Measurements from ENCODE around the gene TMEM86A. TPM values are rescaled to one million over a fixed set of nuclear protein-coding genes. Genes with fewer than 3 reads are reported as not detected.

Gene TMEM86A
- total RNA-seq, 2 experiments from 2014 or later, result 8.0 to 8.5 TPM

GRCh38 chr11:18752502-18752901, 53.9 kb downstream of the TMEM86A start:
- no peaks in the 10 kb centered on the region for H3K4me1 Mint-ChIP-seq (ENCODE audit: low read depth)
- no peak overlapping the region for H3K27ac Mint-ChIP-seq
- H3K36me3 Mint-ChIP-seq (ENCODE audit: low read depth), result no peaks in the 10 kb centered on the region
- ATAC-seq (ENCODE audit: poor library complexity) (no peak), DNase-seq (no peak)
- no peaks in the 10 kb centered on the region for H3K9me3 ChIP-seq (ENCODE audit: control insufficient read depth in 1 of 2, insufficient read depth in 1 of 2, low read length in 2 of 2)
- H3K4me3 Mint-ChIP-seq, result no peak overlapping the region
- intact Hi-C loops (cut with DNase I, micrococcal nuclease), result no loop called here
- ChIA-PET CTCF (no interaction called here), POLR2A (no interaction called here)
- H3K9me3 Mint-ChIP-seq, result no peaks in the 10 kb centered on the region
- TF ChIP-seq CTCF (IDR thresholded peaks at IDR 0.05), result no peak
- H3K4me1 ChIP-seq (ENCODE audit: insufficient read depth, low read length), result no peaks in the 10 kb centered on the region
- no peak overlapping the region for H3K27ac ChIP-seq (ENCODE audit: low read depth in 1 of 2, low read length in 2 of 2)
- H3K36me3 ChIP-seq (ENCODE audit: insufficient read depth, low read length), result no peaks in the 10 kb centered on the region
- H3K27me3 ChIP-seq (ENCODE audit: control insufficient read depth in 1 of 2, insufficient read depth in 2 of 2, low read length in 2 of 2), result peaks cover 4% of the 10 kb centered on the region in 2 experiments
- no peak overlapping the region for H3K4me3 ChIP-seq (ENCODE audit: low read length)
- no peaks in the 10 kb centered on the region for H3K27me3 Mint-ChIP-seq

GRCh38 chr11:18754308-18754707, 55.7 kb downstream of the TMEM86A start:
- DNase-seq (no peak), ATAC-seq (ENCODE audit: poor library complexity) (no peak)
- Mint-ChIP-seq H3K27ac (no peak overlapping the region), H3K27me3 (no peaks in the 10 kb centered on the region), H3K4me3 (no peak overlapping the region), H3K36me3 (ENCODE audit: low read depth) (no peaks in the 10 kb centered on the region), H3K4me1 (ENCODE audit: low read depth) (no peaks in the 10 kb centered on the region), H3K9me3 (no peaks in the 10 kb centered on the region)
- CTCF ChIA-PET, result no interaction called here
- Histone ChIP-seq H3K4me3 (ENCODE audit: low read length) (no peak overlapping the region), H3K9me3 (ENCODE audit: control insufficient read depth in 1 of 2, insufficient read depth in 1 of 2, low read length in 2 of 2) (no peaks in the 10 kb centered on the region), H3K36me3 (ENCODE audit: insufficient read depth, low read length) (no peaks in the 10 kb centered on the region), H3K27ac (ENCODE audit: low read depth in 1 of 2, low read length in 2 of 2) (no peak overlapping the region), H3K27me3 (ENCODE audit: control insufficient read depth in 1 of 2, insufficient read depth in 2 of 2, low read length in 2 of 2) (peaks cover 4% of the 10 kb centered on the region in 2 experiments), H3K4me1 (ENCODE audit: insufficient read depth, low read length) (no peaks in the 10 kb centered on the region)
- TF ChIP-seq CTCF (IDR thresholded peaks at IDR 0.05), result no peak
- intact Hi-C loops (cut with DNase I, micrococcal nuclease), result no loop called here
- POLR2A ChIA-PET, result no interaction called here

Other genes starting within 250 kb of the TMEM86A start
- gene LDHAL6A, start 242.9 kb upstream of the TMEM86A start, total RNA-seq, result not detected
- gene TSG101, start 171.8 kb upstream of the TMEM86A start, total RNA-seq, result 10 to 100 TPM; 23.5 to 30.1 TPM
- gene UEVLD, start 110.0 kb upstream of the TMEM86A start, total RNA-seq, result 1 to 10 TPM; 1.5 to 2.9 TPM
- gene MISFA, start 99.0 kb upstream of the TMEM86A start, total RNA-seq, result under 1 TPM in 1 of 2 experiments, not detected in 1; 0.56 TPM
- 10 to 100 TPM; 58.7 to 66.0 TPM for gene SPTY2D1, start 64.4 kb upstream of the TMEM86A start, total RNA-seq
- gene IGSF22, start 27.4 kb downstream of the TMEM86A start, total RNA-seq, result 1 to 10 TPM; 4.0 to 5.0 TPM
- gene PTPN5, start 93.0 kb downstream of the TMEM86A start, total RNA-seq, result not detected
- not detected for gene MRGPRX1, start 240.6 kb downstream of the TMEM86A start, total RNA-seq